ENCODE measurements around the gene FUT9. TPM values are rescaled to one million over a fixed set of nuclear protein-coding genes. Genes with fewer than 3 reads are reported as not detected.

FUT9 gene
- total and polyA plus RNA-seq, 2 experiments from 2014 or later: 2.1 to 6.8 TPM

GRCh38 chr6:96236471-96236870 is 220.7 kb downstream of the FUT9 start:
- Mint-ChIP-seq H3K4me3 (no peak overlapping the region), H3K4me1 (peaks cover 3% of the 10 kb centered on the region; the same call in 2 of the 3 replicates), H3K27me3 (ENCODE audit: insufficient read depth, low read depth, poor library complexity) (no peaks in the 10 kb centered on the region), H3K9me3 (no peaks in the 10 kb centered on the region), H3K27ac (no peak overlapping the region), H3K36me3 (ENCODE audit: low read depth) (no peaks in the 10 kb centered on the region)
- Histone ChIP-seq H4K20me1 (replicated peaks; ENCODE audit: insufficient read depth) (no peaks in the 10 kb centered on the region), H3K27me3 (ENCODE audit: insufficient read depth) (no peaks in the 10 kb centered on the region), H2AFZ (peak overlapping the region; percentile 39; the same call in 1 of the 2 replicates), H3K9me2 (ENCODE audit: insufficient read depth) (no peaks in the 10 kb centered on the region), H3K4me1 (ENCODE audit: insufficient read depth) (no peaks in the 10 kb centered on the region), H3K79me2 (replicated peaks; ENCODE audit: insufficient read depth) (no peaks in the 10 kb centered on the region), H3K36me3 (ENCODE audit: insufficient read depth) (no peaks in the 10 kb centered on the region), H3F3A (replicated peaks; ENCODE audit: low read depth) (no peaks in the 10 kb centered on the region), H3K27ac (ENCODE audit: low read depth) (no peak overlapping the region), H3K4me2 (no peak overlapping the region), H3K4me3 (no peak overlapping the region)
- DNase-seq (ENCODE audit: low spot score): no peak
- TF ChIP-seq ZNF462 (CRISPR knock-in tag; IDR thresholded peaks at IDR 0.05) (no peak), STAT1 (IDR thresholded peaks at IDR 0.05; ENCODE audit: unreplicated experiment) (no peak), ZNF114 (CRISPR knock-in tag; IDR thresholded peaks at IDR 0.05) (no peak), EZH2phosphoT487 (IDR thresholded peaks at IDR 0.05; ENCODE audit: unreplicated experiment) (no peak), EZH2 (IDR thresholded peaks at IDR 0.05; ENCODE audit: low read depth, unreplicated experiment) (no peak)
- no peak for ATAC-seq

- peaks cover 3% of the 10 kb centered on the region; the same call in 2 of the 3 replicates for H3K4me1 Mint-ChIP-seq
- no peak overlapping the region for H3K4me3 ChIP-seq
- no peaks in the 10 kb centered on the region for H3K9me2 ChIP-seq (ENCODE audit: insufficient read depth)
- no peaks in the 10 kb centered on the region for H4K20me1 ChIP-seq (replicated peaks; ENCODE audit: insufficient read depth)
- H3K36me3 ChIP-seq (ENCODE audit: insufficient read depth): no peaks in the 10 kb centered on the region
- H3K27me3 Mint-ChIP-seq (ENCODE audit: insufficient read depth, low read depth, poor library complexity): no peaks in the 10 kb centered on the region
- H3K4me2 ChIP-seq: no peak overlapping the region
- H3K27me3 ChIP-seq (ENCODE audit: insufficient read depth): no peaks in the 10 kb centered on the region
- H3K9me3 Mint-ChIP-seq: no peaks in the 10 kb centered on the region
- no peak for ATAC-seq
- no peak overlapping the region for H2AFZ ChIP-seq
- H3K27ac ChIP-seq (ENCODE audit: low read depth): no peak overlapping the region
- no peak overlapping the region for H3K4me3 Mint-ChIP-seq
- H3K4me1 ChIP-seq (ENCODE audit: insufficient read depth): no peaks in the 10 kb centered on the region
- H3K27ac Mint-ChIP-seq: no peak overlapping the region
- no peak for DNase-seq (ENCODE audit: low spot score)
- no peaks in the 10 kb centered on the region for H3K79me2 ChIP-seq (replicated peaks; ENCODE audit: insufficient read depth)
- no peaks in the 10 kb centered on the region for H3F3A ChIP-seq (replicated peaks; ENCODE audit: low read depth)
- no peaks in the 10 kb centered on the region for H3K36me3 Mint-ChIP-seq (ENCODE audit: low read depth)
- TF ChIP-seq JUNB (IDR thresholded peaks at IDR 0.05; ENCODE audit: unreplicated experiment) (no peak), CREB1 (CRISPR knock-in tag; IDR thresholded peaks at IDR 0.05; ENCODE audit: low read depth) (no peak), EZH2phosphoT487 (IDR thresholded peaks at IDR 0.05; ENCODE audit: unreplicated experiment) (no peak)
Measured at GRCh38 chr6:96237638-96238347, 222.0 kb downstream of the FUT9 start.

Measured in GM23338 (cell line).